ENCODE results near the gene PNMA1.

Gene PNMA1

GRCh38 chr14:73666583-73666982, 47.6 kb downstream of the PNMA1 start:
- DNase-seq (ENCODE audit: low read depth in 2 of 2): no peak

DNA sequence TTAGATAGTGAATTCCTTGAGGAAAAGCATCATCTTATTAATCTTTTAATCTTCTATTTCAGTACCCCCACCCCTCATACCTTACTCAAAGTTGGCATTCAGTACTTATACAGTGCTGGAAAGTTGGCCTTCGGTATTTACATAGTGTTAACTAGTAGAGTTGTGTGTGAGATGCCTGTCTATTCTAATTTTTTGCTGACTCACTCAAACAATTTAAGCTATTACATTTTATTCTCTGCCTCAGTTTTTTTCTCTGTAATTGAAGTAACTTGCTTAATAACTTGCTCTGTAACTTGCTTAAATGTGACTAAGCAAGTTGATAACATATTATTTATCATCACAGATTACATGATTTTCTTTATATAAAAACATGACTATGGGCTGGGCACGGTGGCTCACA, 49.1 kb downstream of the PNMA1 start:
- DNase-seq (ENCODE audit: low read depth in 2 of 2): no peak

DNA sequence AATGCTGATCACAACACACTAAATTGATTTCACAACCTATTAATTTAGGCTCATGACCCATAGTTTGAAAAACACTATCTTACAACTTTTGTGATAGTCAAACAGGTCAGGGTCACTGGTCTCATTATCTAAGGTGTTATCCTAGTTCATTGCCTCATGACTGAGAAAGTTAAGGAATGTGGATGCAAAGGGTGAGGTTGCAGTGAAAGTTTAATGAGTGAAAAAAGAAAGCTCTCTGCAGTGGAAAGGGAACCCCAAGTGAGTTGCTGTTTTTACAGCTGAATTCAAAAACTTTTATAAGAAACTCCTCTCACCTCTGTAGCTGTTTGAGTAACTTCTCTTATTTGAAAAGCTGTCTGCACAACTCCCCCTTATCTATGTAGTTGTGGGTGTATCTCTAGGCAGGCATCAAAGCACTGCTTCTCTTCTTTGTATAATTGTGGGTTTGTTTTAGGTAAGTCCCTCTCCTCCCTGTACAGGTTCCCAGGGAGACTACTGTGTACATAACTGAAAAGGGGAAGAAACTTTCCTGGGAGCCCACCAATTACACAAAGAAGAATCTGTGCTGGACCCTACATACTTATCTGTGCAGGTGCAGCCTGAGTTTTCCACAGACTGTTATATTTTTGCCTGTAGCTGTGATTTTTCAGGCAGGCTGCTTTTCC, 50.5 kb downstream of the PNMA1 start:
- DNase-seq (ENCODE audit: low read depth in 2 of 2): no peak

DNA sequence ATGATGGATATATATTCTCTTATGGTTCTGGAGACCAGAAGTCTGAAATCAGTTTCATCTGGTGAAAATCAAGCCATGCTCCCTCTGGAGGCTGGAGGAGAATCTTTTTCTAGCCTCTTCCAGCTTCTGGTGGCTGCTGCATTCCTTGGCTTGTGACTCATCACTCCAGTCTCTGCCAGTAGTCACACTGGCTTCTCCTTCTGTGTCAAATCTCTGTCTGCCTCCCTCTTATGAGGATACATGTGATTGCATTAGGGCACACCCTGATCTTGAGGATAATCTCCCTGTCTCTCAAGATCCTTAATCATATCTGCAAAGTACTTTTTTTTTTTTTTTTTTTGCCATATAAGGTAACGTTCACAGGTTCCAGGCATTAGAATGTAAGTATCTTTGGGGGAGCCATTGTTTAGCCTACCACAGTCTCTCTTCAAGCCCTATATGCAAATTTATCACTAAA, 51.7 kb downstream of the PNMA1 start:
- no peak for DNase-seq (ENCODE audit: low read depth in 2 of 2)

DNA sequence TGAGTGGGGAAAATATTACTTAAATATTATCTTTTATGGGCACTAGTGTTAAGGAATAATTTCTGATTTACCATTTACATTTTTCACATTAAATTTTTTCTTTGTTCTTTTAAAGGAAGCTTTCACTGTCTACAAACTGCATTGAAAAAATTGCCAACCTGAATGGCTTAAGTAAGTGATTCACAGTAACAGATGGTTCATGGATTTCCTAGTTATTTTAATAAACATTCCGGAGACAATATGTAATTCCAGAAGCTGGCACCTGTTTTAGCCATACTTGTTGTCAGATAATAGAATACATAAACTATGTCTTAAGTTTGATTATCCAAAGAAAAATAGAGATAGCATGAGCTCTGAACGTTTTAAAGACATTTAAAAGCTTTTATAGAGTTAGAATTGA, 52.3 kb downstream of the PNMA1 start:
- DNase-seq (ENCODE audit: low read depth in 2 of 2): no peak
